GM04503 (cell line): ENCODE data around the gene NCCRP1.
"Not testable (repeated sequence)": the region's sequence is repeated elsewhere in the genome, so short reads cannot be mapped to it uniquely, and the experiment has no call there.

ENCODE experiments used
- DNase-seq: peaks from one replicate; pipeline ENCODE4 v3.0.0-alpha.2; 2012; ENCODE audit warnings: low read depth

The NCCRP1 gene

GRCh38 chr19:39208175-39208795 lies 11.5 kb downstream of the NCCRP1 start:
- no peak for DNase-seq

- DNase-seq: no peak
Observed at GRCh38 chr19:39209196-39209595, 12.4 kb downstream of the NCCRP1 start.

DNA sequence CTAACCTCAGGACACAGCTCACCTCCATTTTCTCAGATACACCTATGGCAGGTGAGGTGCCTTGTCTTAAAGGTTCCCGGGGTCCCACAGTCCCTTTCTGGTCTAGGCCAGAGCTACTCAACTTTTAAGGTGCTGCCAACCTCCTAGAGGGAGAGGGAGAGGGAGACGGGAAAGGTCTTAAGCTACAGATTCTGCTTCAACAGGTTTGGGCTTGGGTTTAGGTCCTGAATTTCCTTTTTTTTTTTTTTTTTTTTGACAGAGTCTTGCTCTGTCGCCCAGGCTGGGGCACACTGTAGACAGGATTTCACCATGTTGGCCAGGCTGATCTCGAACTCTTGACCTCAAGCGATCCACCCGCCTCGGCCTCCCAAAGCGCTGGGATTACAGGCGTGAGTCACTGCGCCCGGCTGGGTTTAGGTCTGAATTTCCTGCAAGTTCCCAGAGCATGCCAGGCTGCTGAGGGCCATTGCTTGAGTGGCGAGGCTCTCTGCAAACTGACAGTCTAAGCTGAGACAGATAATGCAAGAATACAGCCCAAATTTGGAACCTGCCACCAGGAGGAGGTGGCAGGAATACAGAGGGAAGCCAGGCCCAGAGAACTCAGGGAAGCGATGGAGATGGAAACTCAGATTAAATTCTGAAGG lies 15.1 kb downstream of the NCCRP1 start:
- DNase-seq: no peak

GRCh38 chr19:39212375-39212742 lies 15.6 kb downstream of the NCCRP1 start:
- no peak for DNase-seq

- DNase-seq: not testable (repeated sequence)
Observed at GRCh38 chr19:39215323-39215722, 18.6 kb downstream of the NCCRP1 start.

DNA sequence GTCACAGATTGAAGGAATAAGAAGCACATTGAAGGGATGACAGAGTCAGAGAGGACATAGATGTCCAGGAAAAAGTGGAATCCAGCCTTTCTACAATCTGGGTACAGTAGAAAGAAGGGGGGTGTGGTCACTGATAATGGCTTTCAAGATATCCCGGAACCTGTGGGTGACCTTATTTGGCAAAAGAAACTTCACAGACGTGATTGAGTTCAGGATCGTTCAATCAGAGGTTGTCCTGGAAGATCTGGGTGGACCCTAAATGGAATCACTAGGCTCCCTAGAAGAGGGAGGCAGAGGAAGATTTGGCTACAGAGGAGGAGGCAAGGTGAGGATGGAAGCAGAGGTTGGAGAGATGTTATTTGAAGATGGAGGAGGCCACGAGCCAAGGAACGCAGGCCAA lies 20.3 kb downstream of the NCCRP1 start:
- no peak for DNase-seq

DNA sequence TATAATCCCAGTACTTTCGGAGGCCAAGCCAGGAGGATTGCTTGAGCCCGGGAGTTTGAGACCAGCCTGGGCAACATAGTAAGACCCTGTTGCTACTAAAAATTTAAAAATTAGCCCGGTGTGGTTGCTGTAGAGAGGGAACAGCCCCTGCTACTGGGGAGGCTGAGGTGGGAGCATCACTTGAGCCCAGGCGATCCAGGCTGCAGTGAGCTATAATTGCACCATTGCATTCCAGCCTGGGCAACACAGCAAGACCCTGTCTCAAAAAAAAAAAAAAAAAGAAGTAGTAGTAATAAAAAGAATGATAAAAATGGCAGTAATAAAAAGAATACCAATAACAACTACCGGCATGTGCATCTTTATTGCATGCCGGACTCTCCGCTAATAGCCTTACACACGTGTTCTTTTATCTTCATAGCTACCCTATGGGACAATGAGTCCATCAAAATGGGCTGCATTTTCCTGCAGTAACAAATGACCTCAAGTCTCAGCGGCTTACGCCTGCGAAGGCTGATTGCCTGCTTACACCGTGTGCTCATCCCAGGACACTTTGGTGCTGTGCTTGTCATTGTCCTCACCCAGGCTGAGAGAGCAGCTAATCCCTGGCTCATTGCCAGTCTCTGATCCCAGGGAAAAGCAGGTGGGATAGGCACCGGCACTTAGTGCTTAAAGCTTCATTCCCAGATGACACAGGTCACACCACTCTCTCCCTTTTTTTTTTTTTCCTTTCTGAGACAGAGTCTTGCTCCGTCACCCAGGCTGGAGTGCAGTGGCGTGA lies 21.7 kb downstream of the NCCRP1 start:
- no peak for DNase-seq

DNA sequence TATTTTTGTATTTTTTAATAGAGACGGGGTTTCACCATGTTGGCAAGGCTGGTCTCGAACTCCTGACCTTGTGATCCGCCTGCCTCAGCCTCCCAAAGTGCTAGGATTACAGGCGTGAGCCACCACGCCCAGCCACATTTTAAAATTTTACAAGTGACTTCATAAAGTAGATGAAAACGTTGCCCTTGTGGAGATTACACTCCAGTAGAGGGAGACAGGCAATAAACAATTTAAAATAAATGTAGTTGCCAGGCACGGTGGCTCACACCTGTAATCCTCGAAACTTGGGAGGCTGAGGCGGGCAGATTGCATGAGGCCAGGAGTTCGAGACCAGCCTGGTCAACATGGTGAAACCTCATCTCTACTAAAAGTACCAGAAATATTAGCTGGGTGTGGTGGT lies 22.3 kb downstream of the NCCRP1 start:
- DNase-seq: not testable (repeated sequence)

- no peak for DNase-seq
Observed at GRCh38 chr19:39223703-39224279, 27.0 kb downstream of the NCCRP1 start.

GRCh38 chr19:39224910-39225309 lies 28.1 kb downstream of the NCCRP1 start:
- no peak for DNase-seq

DNA sequence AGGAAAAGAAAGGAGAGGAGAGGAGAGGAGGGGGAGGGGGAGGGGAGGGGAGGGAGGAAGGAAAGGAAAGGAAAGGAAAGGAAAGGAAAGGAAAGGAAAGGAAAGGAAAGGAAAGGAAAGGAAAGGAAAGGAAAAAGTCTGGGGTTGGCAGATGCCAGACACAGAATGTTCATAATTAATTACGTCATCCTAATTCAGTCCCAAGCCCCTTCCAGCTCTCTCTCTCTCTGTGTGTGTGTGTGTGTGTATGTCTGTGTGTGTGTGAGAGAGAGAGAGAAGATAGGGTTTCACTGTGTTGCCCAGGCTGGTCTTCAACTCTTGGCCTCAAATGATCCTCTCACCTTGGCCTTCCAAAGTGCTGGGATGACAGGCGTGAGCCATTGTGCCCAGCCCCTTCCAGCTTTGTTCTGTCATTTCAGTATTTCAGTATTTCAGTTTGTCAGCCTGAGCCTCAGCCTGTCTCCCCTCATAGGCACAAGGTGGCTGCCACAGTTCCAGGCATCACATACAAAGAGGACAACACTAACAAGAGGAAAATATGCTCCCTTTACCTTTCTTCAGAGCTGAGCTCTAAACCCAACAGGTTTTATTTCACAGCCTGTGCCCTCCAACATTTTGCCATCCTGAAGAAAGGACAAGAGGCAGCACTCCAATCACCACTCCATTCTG lies 33.5 kb downstream of the NCCRP1 start:
- no peak for DNase-seq

- no peak for DNase-seq
Observed at GRCh38 chr19:39232708-39233107, 35.9 kb downstream of the NCCRP1 start.

GRCh38 chr19:39236527-39236926 lies 39.8 kb downstream of the NCCRP1 start:
- no peak for DNase-seq

DNA sequence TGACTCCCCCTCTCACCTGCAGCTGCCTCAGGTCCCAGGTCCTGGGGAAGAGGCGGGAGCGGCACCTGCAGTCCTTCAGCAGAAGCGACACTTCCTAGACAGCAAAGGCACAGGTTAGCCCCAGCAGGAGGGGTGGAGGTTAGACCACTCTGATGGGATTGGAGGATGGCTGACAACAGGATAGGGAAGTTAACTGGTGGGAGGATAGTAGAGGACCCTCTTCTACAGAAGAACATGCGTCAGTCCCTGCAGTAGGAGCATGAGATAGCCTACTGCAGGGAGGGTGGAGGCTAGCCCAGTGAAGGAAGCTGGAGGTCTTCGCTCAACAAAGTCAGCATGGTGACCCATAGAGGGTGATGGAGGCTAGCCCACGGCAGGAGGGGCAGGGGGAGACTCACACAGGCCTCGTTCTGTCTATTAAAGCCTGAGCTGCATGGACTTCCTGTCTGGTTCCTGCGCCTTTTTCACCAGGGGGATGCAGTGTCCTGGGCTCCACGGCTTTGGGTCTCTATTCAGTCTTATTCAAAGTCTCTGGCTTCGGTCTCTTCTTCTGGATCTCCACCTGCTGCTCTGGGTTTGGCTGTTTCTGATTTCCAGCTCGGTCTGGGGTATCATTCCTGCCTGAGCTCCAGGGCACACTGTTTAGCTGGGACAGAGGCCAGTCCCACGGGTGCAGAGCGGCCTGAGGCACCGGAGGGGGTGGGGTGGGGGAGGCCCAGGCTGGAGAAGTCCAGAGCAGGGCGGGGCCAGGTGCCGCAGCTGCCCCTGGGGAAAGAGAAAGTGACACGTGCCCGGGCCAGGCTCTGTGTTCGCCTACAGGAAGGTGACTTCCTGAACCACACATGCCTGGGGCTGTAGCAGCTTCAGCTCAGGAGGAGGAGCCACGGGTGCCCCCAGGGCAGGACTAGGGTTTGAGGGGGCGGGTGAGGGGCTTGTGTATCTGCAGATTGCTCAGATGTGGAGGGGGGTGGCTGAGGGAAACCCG lies 40.7 kb downstream of the NCCRP1 start:
- no peak for DNase-seq

DNA sequence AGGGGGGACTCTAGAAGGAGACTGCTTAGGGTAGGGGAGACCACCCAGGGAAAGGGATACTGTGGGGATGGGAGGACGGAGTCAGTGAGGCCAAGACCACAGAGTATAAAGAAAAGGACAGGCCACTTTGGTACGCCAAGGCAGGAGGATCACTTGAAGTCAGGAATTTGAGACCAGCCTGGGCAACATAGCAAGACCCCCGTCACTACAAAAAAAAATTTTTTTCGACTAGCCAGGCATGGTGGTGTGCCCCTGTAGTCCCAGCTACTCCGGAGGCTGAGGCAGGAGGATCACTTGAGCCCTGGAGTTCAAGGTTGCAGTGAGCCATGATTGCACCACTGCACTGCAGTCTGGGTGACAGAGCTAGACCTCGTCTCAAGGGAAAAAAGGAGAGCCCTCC lies 41.4 kb downstream of the NCCRP1 start:
- no peak for DNase-seq

DNA sequence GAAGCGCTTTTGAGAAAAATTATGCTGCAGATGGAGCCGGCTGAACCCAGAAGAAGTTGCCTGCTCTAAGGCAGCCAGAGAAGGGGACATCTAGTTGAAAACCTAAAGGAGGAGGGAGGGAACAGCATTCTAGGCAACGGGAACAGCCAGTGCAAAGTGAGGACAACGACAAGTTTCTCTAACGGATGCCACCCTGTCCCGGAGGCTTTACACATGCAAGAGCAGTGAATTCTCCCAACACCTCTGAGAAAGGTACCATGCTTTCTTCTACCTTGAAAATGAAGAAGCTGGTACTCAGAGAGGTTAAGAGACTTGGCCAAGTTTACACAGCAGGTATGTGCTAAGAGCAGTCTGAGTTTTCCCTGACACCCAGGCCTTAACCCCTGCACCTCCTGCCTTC lies 42.2 kb downstream of the NCCRP1 start:
- DNase-seq: no peak

DNA sequence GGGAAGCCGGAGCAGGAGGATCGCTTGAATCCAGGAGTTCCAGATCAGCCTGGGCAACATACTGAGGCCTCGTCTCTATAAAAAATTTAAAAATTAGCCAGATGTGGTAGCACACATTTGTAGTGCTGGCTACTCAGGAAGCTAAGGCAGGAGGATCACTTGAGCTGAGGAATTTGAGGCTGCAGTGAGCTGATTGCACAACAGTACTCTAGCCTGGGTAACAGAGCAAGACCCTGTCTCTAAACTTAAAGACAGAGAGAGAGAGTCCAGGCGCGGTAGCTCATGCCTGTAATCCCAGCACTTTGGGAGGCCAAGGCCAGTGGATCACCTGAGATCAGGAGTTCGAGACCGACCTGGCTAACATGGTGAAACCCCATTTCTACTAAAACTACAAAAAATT lies 43.7 kb downstream of the NCCRP1 start:
- no peak for DNase-seq

- DNase-seq: not testable (repeated sequence)
Observed at GRCh38 chr19:39243741-39244140, 47.0 kb downstream of the NCCRP1 start.

DNA sequence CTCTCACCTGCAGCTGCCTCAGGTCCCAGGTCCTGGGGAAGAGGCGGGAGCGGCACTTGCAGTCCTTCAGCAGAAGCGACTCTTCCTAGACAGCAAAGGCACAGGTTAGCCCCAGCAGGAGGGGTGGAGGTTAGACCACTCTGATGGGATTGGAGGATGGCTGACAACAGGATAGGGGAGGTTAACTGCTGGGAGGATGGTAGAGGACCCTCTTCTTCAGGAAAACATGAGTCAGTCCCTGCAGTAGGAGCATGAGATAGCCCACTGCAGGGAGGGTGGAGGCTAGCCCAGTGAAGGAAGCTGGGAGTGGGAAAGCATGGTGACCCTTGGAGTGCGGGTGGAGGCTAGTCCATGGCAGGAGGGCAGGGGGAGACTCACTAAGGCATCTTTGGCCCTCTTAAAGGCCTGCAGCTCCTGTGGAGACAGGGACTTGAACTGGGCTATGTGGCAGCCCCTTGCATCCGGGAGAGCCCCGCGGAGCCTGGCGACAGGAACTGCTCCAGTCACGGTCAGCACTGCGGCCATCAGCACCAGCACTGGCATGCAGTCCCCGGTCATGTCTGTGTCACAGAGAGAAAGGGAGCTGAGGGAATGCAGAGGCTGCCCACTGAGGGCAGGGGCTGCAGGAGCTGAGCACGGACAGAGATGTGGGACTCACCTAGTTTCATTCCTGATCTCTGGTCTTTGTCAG lies 47.8 kb downstream of the NCCRP1 start, which contains the start of gene IFNL3:
Gene IFNL3, minus strand, starts transcription at position 597 of the 691 bp plus-strand sequence. Its CDS starts 39 bp downstream, at position 558.
- not testable (repeated sequence) for DNase-seq

DNA sequence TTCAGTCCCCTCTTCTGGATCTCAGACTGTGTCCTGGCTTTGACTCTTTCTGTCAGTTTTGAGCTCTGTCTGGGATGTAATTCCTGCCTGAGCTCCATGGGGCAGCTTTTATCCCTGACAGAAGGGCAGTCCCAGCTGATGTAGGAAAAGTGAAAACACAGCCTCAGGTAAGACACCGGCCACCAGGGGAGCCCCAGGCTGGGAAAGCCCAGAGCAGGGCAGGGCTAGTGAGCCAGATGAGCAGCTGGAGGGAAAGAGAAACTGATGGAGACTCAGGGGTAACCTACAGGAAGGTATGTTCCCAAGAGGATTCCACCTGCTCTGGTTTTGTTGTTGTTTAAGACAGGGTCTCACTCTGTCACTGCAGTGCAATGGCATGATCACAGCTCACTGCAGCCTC lies 48.4 kb downstream of the NCCRP1 start:
- DNase-seq: not testable (repeated sequence)
